ENCODE data around the gene MDH1.
"Not testable (repeated sequence)": the region's sequence is repeated elsewhere in the genome, so short reads cannot be mapped to it uniquely, and the experiment has no call there.

The MDH1 gene

DNA sequence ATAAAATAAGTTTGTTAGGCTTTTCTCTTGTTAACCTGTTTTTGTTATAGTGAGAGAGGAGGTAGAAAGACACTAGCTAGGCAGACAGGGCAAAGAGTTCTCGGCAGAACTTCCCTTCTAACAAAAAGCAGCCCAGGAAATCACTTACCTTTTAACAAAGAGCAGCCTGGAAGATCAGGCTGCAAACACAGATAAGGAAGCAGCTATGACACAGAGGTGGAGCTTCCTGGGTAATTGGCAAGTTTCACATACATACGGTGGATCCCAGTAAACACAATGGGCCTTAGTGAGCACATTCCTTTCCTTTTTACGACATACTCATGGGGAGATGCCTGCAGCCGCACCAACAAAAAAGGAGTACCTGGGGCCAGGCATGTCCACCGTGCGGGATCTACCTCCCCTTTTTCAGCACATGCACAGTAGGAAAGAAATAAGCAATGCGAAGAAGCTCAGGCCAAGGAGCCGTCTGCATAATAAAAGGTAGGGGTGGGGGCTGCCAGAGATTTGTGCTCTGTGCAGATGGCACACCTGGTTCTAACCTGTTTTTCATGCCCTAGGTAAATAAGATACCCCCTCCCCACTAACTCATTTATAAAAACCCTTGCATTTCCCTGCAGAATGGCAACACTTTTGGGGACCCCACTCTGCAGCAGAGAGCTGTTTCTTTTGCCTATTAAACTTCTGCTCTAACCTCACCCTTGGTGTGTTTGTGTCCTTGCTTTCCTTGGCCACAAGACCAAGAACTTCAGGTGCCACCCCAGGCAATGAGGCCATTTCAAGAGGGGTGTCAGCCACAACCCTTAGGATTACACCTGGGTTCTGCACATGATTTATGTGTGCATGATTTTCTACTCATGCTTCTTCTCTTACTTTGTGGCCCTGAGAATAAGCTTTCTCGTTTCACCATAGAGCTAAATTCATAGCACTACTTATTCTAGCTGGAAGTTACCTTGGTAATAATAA lies 26.5 kb downstream of the MDH1 start:
- DNase-seq = no peak
- WGBS (ENCODE audit: insufficient coverage) = 90% methylated on average over 6 of the region's 9 CpGs
- ChIA-PET POLR2A (no interaction called here), CTCF (no interaction called here)
- Histone ChIP-seq H3K27ac (ENCODE audit: insufficient read depth in 1 of 2, low read depth in 1 of 2, low read length in 2 of 2, poor library complexity in 1 of 2, severe bottlenecking in 2 of 2) (no peak overlapping the region), H3K36me3 (ENCODE audit: control insufficient read depth in 4 of 4, insufficient read depth in 4 of 4, low read length in 3 of 4) (no peaks in the 10 kb centered on the region), H3K9me3 (ENCODE audit: control extremely low read depth in 1 of 5, control insufficient read depth in 4 of 5, insufficient read depth in 2 of 5, low read depth in 1 of 5, low read length in 4 of 5) (peaks cover 0 to 7% (median under 1%) of the 10 kb centered on the region in 5 experiments), H3K4me3 (ENCODE audit: control insufficient read depth in 1 of 7, extremely low read depth in 1 of 7, insufficient read depth in 4 of 7, low read depth in 2 of 7, low read length in 6 of 7) (no peak overlapping the region), H3K27me3 (replicated peaks in 2 of 5; ENCODE audit: control insufficient read depth in 4 of 5, insufficient read depth in 5 of 5, low read length in 4 of 5) (no peaks in the 10 kb centered on the region), H3K4me1 (ENCODE audit: control extremely low read depth in 1 of 4, control insufficient read depth in 4 of 4, insufficient read depth in 4 of 4, low read length in 3 of 4) (no peaks in the 10 kb centered on the region)

DNA sequence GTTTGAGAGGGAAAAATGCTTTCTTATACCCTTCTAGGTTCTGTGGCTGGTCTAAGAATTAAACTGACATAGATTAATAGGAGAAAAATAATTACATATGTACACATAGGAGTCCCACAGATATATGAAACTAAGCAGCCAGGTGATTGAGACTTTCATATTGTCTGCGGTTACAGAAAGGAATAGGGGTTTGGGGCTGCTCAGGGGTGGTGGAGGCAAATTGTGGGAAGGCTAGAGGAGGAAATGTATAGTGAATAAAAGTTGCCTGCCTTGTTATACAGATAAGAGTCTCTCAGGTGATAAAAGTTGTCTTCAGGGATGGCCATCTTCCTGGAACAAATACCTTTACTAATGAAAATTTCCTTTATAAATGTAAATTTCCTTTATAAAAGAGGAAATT lies 28.6 kb downstream of the MDH1 start:
- ChIA-PET CTCF (interaction anchor here (0.8 kb wide), 1 partner anchor 21 kb away, joined by 3 read pairs; no protein-coding TSS in a partner anchor), POLR2A (no interaction called here)
- no peak for DNase-seq
- H3K27ac ChIP-seq (ENCODE audit: insufficient read depth in 1 of 2, low read depth in 1 of 2, low read length in 2 of 2, poor library complexity in 1 of 2, severe bottlenecking in 2 of 2) = no peak overlapping the region
- no peaks in the 10 kb centered on the region for H3K36me3 ChIP-seq (ENCODE audit: control insufficient read depth in 4 of 4, insufficient read depth in 4 of 4, low read length in 3 of 4)
- H3K4me1 ChIP-seq (ENCODE audit: control extremely low read depth in 1 of 4, control insufficient read depth in 4 of 4, insufficient read depth in 4 of 4, low read length in 3 of 4) = no peaks in the 10 kb centered on the region
- H3K4me3 ChIP-seq (ENCODE audit: control insufficient read depth in 1 of 7, extremely low read depth in 1 of 7, insufficient read depth in 4 of 7, low read depth in 2 of 7, low read length in 6 of 7) = no peak overlapping the region
- WGBS (ENCODE audit: insufficient coverage) = no CpG with 5 or more reads among the region's 1 CpG
- peaks cover 0 to 9% (median 2%) of the 10 kb centered on the region in 5 experiments for H3K9me3 ChIP-seq (ENCODE audit: control extremely low read depth in 1 of 5, control insufficient read depth in 4 of 5, insufficient read depth in 2 of 5, low read depth in 1 of 5, low read length in 4 of 5)
- H3K27me3 ChIP-seq (replicated peaks in 2 of 5; ENCODE audit: control insufficient read depth in 4 of 5, insufficient read depth in 5 of 5, low read length in 4 of 5) = no peaks in the 10 kb centered on the region

DNA sequence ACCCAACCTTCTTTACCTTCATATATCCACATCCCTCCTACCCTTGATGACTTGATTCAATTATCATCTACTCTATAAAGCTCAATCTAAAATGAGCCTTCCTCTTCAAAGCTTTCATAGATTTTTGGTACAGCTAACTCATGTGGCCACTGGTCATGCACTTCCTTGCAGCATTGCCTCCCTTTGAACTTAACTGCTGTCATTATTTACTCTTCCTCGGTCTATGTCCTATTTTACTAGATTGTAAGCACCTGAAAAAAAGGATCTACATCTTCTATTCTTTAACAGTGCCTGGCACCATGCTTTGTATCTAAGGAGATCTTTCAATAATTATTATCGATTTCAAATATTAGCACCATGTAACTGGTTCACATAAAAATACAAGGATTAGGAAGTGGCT lies 30.6 kb downstream of the MDH1 start:
- 88% methylated on average over 1 of the region's 2 CpGs for WGBS (ENCODE audit: insufficient coverage)
- Histone ChIP-seq H3K9me3 (ENCODE audit: control extremely low read depth in 1 of 5, control insufficient read depth in 4 of 5, insufficient read depth in 2 of 5, low read depth in 1 of 5, low read length in 4 of 5) (peaks cover 0 to 10% (median 2%) of the 10 kb centered on the region in 5 experiments), H3K4me1 (ENCODE audit: control extremely low read depth in 1 of 4, control insufficient read depth in 4 of 4, insufficient read depth in 4 of 4, low read length in 3 of 4) (no peaks in the 10 kb centered on the region), H3K27me3 (replicated peaks in 2 of 5; ENCODE audit: control insufficient read depth in 4 of 5, insufficient read depth in 5 of 5, low read length in 4 of 5) (no peaks in the 10 kb centered on the region), H3K36me3 (ENCODE audit: control insufficient read depth in 4 of 4, insufficient read depth in 4 of 4, low read length in 3 of 4) (no peaks in the 10 kb centered on the region), H3K4me3 (ENCODE audit: control insufficient read depth in 1 of 7, extremely low read depth in 1 of 7, insufficient read depth in 4 of 7, low read depth in 2 of 7, low read length in 6 of 7) (no peak overlapping the region), H3K27ac (ENCODE audit: insufficient read depth in 1 of 2, low read depth in 1 of 2, low read length in 2 of 2, poor library complexity in 1 of 2, severe bottlenecking in 2 of 2) (no peak overlapping the region)
- POLR2A ChIA-PET = no interaction called here
- CTCF ChIA-PET = interaction anchor here (0.6 to 1.6 kb wide), 2 partner anchors 11 to 109 kb away, joined by 3 read pairs; no protein-coding TSS in a partner anchor
- no peak for DNase-seq

DNA sequence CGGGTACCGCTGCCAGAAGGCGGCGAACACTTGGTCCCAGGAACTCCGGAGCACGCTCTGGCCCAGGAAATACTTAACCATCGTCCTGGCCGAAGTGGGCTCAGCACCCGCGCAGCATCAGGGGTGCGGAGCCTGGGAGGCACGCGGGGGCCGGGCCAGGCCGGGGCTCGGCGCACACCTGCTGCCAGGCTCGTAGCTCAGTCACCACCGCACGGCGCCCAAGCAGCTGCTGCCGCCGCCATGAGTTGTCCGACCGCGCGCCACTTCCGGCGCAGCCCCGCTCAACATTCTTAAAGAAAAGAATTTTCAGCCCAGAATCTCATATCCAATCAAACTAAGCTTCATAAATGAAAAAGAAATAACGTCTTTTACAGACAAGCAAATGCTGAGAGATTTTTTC lies 34.0 kb downstream of the MDH1 start:
- CTCF ChIA-PET = no interaction called here
- DNase-seq = no peak

DNA sequence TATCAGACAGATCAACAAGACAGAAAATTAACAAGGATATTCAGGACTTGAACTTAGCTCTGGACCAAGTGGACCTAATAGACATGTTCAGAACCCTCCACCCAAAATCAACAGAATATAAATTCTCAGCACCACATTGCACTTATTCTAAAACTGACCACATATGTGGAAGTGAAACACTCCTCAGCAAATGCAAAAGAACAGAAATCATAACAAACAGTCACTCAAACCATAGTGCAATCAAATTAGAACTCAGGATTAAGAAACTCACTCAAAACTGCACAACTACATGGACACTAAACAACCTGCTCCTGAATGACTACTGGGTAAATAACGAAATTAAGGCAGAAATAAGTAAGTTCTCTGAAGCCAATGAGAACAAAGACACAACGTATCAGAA lies 35.0 kb downstream of the MDH1 start:
- DNase-seq, POLR2A ChIA-PET: not testable (repeated sequence)
- WGBS (ENCODE audit: insufficient coverage) = 100% methylated on average over 1 of the region's 2 CpGs

More for the DNA sequence above, 34.0 kb downstream of the MDH1 start:
- H3K9me3 ChIP-seq (ENCODE audit: control extremely low read depth in 1 of 5, control insufficient read depth in 4 of 5, insufficient read depth in 2 of 5, low read depth in 1 of 5, low read length in 4 of 5) = peaks cover 0 to 10% (median 3%) of the 10 kb centered on the region in 5 experiments
- H3K4me1 ChIP-seq (ENCODE audit: control extremely low read depth in 1 of 4, control insufficient read depth in 4 of 4, insufficient read depth in 4 of 4, low read length in 3 of 4) = no peaks in the 10 kb centered on the region
- no peak overlapping the region for H3K4me3 ChIP-seq (ENCODE audit: control insufficient read depth in 1 of 7, extremely low read depth in 1 of 7, insufficient read depth in 4 of 7, low read depth in 2 of 7, low read length in 6 of 7)
- WGBS (ENCODE audit: insufficient coverage) = 97% methylated on average over 12 of the region's 31 CpGs
- POLR2A ChIA-PET = no interaction called here
- H3K27me3 ChIP-seq (replicated peaks in 2 of 5; ENCODE audit: control insufficient read depth in 4 of 5, insufficient read depth in 5 of 5, low read length in 4 of 5) = no peaks in the 10 kb centered on the region
- no peak overlapping the region for H3K27ac ChIP-seq (ENCODE audit: insufficient read depth in 1 of 2, low read depth in 1 of 2, low read length in 2 of 2, poor library complexity in 1 of 2, severe bottlenecking in 2 of 2)
- no peaks in the 10 kb centered on the region for H3K36me3 ChIP-seq (ENCODE audit: control insufficient read depth in 4 of 4, insufficient read depth in 4 of 4, low read length in 3 of 4)

DNA sequence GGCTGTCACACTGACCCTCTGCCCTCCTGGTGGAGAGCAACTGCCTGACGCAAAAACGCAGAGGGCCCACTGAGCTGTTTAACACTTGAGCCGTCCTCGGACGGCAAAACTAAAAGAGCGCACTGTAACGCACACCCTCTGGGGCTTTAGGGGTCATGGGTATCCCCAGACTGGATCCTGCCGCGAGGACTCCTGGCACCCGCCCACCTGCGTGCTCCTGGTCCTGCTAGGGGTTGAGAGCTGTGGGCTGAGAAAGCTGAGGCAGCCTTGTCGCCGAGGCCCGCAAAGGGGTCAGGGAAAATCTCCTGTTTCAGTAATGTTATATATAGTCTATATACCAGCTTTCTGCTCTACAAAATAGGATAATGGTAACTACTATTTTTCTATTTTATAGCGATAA lies 39.1 kb downstream of the MDH1 start:
- Histone ChIP-seq H3K36me3 (ENCODE audit: control insufficient read depth in 4 of 4, insufficient read depth in 4 of 4, low read length in 3 of 4) (no peaks in the 10 kb centered on the region), H3K27me3 (replicated peaks in 2 of 5; ENCODE audit: control insufficient read depth in 4 of 5, insufficient read depth in 5 of 5, low read length in 4 of 5) (no peaks in the 10 kb centered on the region), H3K27ac (ENCODE audit: insufficient read depth in 1 of 2, low read depth in 1 of 2, low read length in 2 of 2, poor library complexity in 1 of 2, severe bottlenecking in 2 of 2) (no peak overlapping the region), H3K4me1 (ENCODE audit: control extremely low read depth in 1 of 4, control insufficient read depth in 4 of 4, insufficient read depth in 4 of 4, low read length in 3 of 4) (no peaks in the 10 kb centered on the region), H3K4me3 (ENCODE audit: control insufficient read depth in 1 of 7, extremely low read depth in 1 of 7, insufficient read depth in 4 of 7, low read depth in 2 of 7, low read length in 6 of 7) (no peak overlapping the region), H3K9me3 (ENCODE audit: control extremely low read depth in 1 of 5, control insufficient read depth in 4 of 5, insufficient read depth in 2 of 5, low read depth in 1 of 5, low read length in 4 of 5) (peaks cover 0 to 17% (median 9%) of the 10 kb centered on the region in 5 experiments)
- 90% methylated on average over 11 of the region's 15 CpGs for WGBS (ENCODE audit: insufficient coverage)
- ChIA-PET POLR2A (no interaction called here), CTCF (no interaction called here)
- no peak for DNase-seq

More for the DNA sequence above, 35.0 kb downstream of the MDH1 start:
- H3K27me3 ChIP-seq (replicated peaks in 2 of 5; ENCODE audit: control insufficient read depth in 4 of 5, insufficient read depth in 5 of 5, low read length in 4 of 5); H3K4me3 ChIP-seq (ENCODE audit: control insufficient read depth in 1 of 7, extremely low read depth in 1 of 7, insufficient read depth in 4 of 7, low read depth in 2 of 7, low read length in 6 of 7); H3K27ac ChIP-seq (ENCODE audit: insufficient read depth in 1 of 2, low read depth in 1 of 2, low read length in 2 of 2, poor library complexity in 1 of 2, severe bottlenecking in 2 of 2); H3K36me3 ChIP-seq (ENCODE audit: control insufficient read depth in 4 of 4, insufficient read depth in 4 of 4, low read length in 3 of 4); H3K4me1 ChIP-seq (ENCODE audit: control extremely low read depth in 1 of 4, control insufficient read depth in 4 of 4, insufficient read depth in 4 of 4, low read length in 3 of 4); CTCF ChIA-PET: not testable (repeated sequence)
- H3K9me3 ChIP-seq (ENCODE audit: control extremely low read depth in 1 of 5, control insufficient read depth in 4 of 5, insufficient read depth in 2 of 5, low read depth in 1 of 5, low read length in 4 of 5) = peaks cover 0 to 10% (median 3%) of the 10 kb centered on the region in 5 experiments

DNA sequence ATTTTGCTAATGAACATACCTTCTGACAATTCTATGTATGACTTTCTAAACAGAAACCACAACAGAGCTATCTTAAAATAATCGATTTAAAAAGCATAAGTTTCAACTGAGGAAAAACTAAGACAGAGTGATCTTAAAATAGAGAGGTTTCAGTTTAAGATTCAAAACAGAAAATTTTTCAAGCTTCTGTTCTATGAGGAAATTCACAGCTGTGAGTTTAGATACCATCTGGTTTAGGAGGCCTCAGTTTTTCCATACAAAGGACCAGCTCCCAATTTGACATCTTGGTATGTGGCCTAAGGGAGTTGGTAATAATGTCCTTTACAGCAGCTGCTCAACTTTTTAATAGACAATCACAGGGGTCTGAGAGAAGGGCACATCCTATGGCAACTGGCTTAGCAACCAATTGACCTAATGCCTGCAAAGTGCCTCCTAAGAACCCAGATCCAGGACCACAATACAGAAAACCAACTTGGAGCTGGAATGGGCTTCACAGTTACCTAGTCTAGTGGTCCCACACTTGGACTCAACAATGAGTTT lies 39.7 kb downstream of the MDH1 start:
- Histone ChIP-seq H3K4me3 (ENCODE audit: control insufficient read depth in 1 of 7, extremely low read depth in 1 of 7, insufficient read depth in 4 of 7, low read depth in 2 of 7, low read length in 6 of 7) (no peak overlapping the region), H3K36me3 (ENCODE audit: control insufficient read depth in 4 of 4, insufficient read depth in 4 of 4, low read length in 3 of 4) (no peaks in the 10 kb centered on the region), H3K27me3 (replicated peaks in 2 of 5; ENCODE audit: control insufficient read depth in 4 of 5, insufficient read depth in 5 of 5, low read length in 4 of 5) (no peaks in the 10 kb centered on the region), H3K4me1 (ENCODE audit: control extremely low read depth in 1 of 4, control insufficient read depth in 4 of 4, insufficient read depth in 4 of 4, low read length in 3 of 4) (no peaks in the 10 kb centered on the region), H3K27ac (ENCODE audit: insufficient read depth in 1 of 2, low read depth in 1 of 2, low read length in 2 of 2, poor library complexity in 1 of 2, severe bottlenecking in 2 of 2) (no peak overlapping the region), H3K9me3 (ENCODE audit: control extremely low read depth in 1 of 5, control insufficient read depth in 4 of 5, insufficient read depth in 2 of 5, low read depth in 1 of 5, low read length in 4 of 5) (peaks cover 0 to 21% (median 9%) of the 10 kb centered on the region in 5 experiments)
- no peak for DNase-seq
- WGBS (ENCODE audit: insufficient coverage) = no CpG with 5 or more reads among the region's 1 CpG
- POLR2A ChIA-PET = no interaction called here
- CTCF ChIA-PET = no interaction called here

All from common myeloid progenitor, CD34-positive (primary cell).